Natural killer cell (primary cell): ENCODE measurements around the gene NEK5. TPM values are rescaled to one million over a fixed set of nuclear protein-coding genes. Genes with fewer than 3 reads are reported as not detected.
"Not testable (repeated sequence)": the region's sequence is repeated elsewhere in the genome, so short reads cannot be mapped to it uniquely, and the experiment has no call there.

ENCODE experiments used
- ATAC-seq, 3 donors: fragments of 150-1000 bp in 2 of 3; fragments of 200-7000 bp in 1 of 3; cut with Tn5 transposase; 1 replicate in 1 of 3; 2 replicates in 2 of 3; pipeline ENCODE4 v1.10.0; 2021; ENCODE audit warnings: mild to moderate bottlenecking in 2 of 3, moderate library complexity in 2 of 3
- DNase-seq, 2 donors: peaks; one replicate each; pipeline versions ENCODE4 v3.0.0 to v3.0.0-alpha.2; 2013 to 2021; ENCODE audit warnings: mixed read lengths in 1 of 2
- H3K27ac ChIP-seq: one replicate; pipeline ENCODE4 v1.5.1; 2013; ENCODE audit warnings: mild to moderate bottlenecking, low read length
- H3K27me3 ChIP-seq: one replicate; pipeline ENCODE4 v1.6.1; 2013; ENCODE audit warnings: low read length; ENCODE audit not compliant: control insufficient read depth, insufficient read depth
- H3K36me3 ChIP-seq: one replicate; pipeline ENCODE4 v1.6.1; 2013; ENCODE audit warnings: low read length; ENCODE audit not compliant: control insufficient read depth, insufficient read depth
- H3K4me1 ChIP-seq: one replicate; pipeline ENCODE4 v1.6.1; 2013; ENCODE audit warnings: low read length; ENCODE audit not compliant: control insufficient read depth, insufficient read depth
- H3K4me3 ChIP-seq: one replicate; pipeline ENCODE4 v1.5.1; 2013; ENCODE audit warnings: low read length
- H3K9me3 ChIP-seq: one replicate; pipeline ENCODE4 v1.6.1; 2013; ENCODE audit warnings: low read length; ENCODE audit not compliant: control insufficient read depth, insufficient read depth
- H3K27ac Mint-ChIP-seq, 2 donors: one replicate each; pipeline ENCODE4 v1.8.0; 2022; ENCODE audit warnings: mild to moderate bottlenecking in 2 of 2, mixed read lengths in 2 of 2, moderate library complexity in 1 of 2
- H3K27me3 Mint-ChIP-seq, 2 donors: one replicate each; pipeline ENCODE4 v1.8.0; 2022; ENCODE audit warnings: low read depth in 2 of 2, mixed read lengths in 2 of 2
- H3K36me3 Mint-ChIP-seq: one replicate; pipeline ENCODE4 v1.8.0; 2022; ENCODE audit warnings: mixed read lengths
- H3K4me1 Mint-ChIP-seq, 2 donors: one replicate each; pipeline ENCODE4 v1.8.0; 2022; ENCODE audit warnings: mixed read lengths in 2 of 2
- H3K4me3 Mint-ChIP-seq: one replicate; pipeline ENCODE4 v1.8.0; 2022; ENCODE audit warnings: mild to moderate bottlenecking, moderate library complexity, mixed read lengths
- H3K9me3 Mint-ChIP-seq, 2 donors: one replicate each; pipeline ENCODE4 v1.8.0; 2022; ENCODE audit warnings: mixed read lengths in 2 of 2
- CTCF ChIP-seq: fragments of 200-600 bp; IDR thresholded peaks from one replicate; pipeline ENCODE4 v1.8.0; 2022; ENCODE audit warnings: antibody characterized with exemption
- WGBS: methylation state at CpG from one replicate; pipeline ENCODE4 v1.1.7; 2013; ENCODE audit warnings: missing lambda C conversion rate; ENCODE audit not compliant: insufficient coverage; 5-methylcytosine and 5-hydroxymethylcytosine counted together
- intact Hi-C: fragments of 100-400 bp; cut with micrococcal nuclease; formaldehyde crosslinking; loops from one replicate; pipeline ENCODE4 v1.14.2; 2022
- total RNA-seq, 4 donors: library from RNA; stranded (reverse); fragments of 120-200 nt in 1 of 4; gene quantifications; one replicate each; pipeline versions ENCODE4 v1.2.3 to v1.2.4, GENCODE V29; 2013 to 2022

The NEK5 gene
- total RNA-seq, 3 donors from 2014 or later (not counting 1 experiment from before 2014, with no cell fraction given): 0.13 TPM; not detected in 2

- Histone ChIP-seq H3K4me3 (no peak overlapping the region), H3K27ac (no peak overlapping the region), H3K4me1 (no peaks in the 10 kb centered on the region), H3K27me3 (no peaks in the 10 kb centered on the region), H3K36me3 (no peaks in the 10 kb centered on the region), H3K9me3 (no peaks in the 10 kb centered on the region)
- no peak overlapping the region for H3K27ac Mint-ChIP-seq
- no peak for ATAC-seq
- H3K27me3 Mint-ChIP-seq: peaks cover 0 to 5% of the 10 kb centered on the region in 2 donors
- H3K36me3 Mint-ChIP-seq: no peaks in the 10 kb centered on the region
- no peak for TF ChIP-seq CTCF
- DNase-seq: no peak
- intact Hi-C loops: no loop called here
- no peaks in the 10 kb centered on the region for H3K4me1 Mint-ChIP-seq
- no peaks in the 10 kb centered on the region for H3K9me3 Mint-ChIP-seq
- WGBS: 100% methylated on average over 1 of the region's 1 CpG
- no peak overlapping the region for H3K4me3 Mint-ChIP-seq
Observed at GRCh38 chr13:52105841-52106240, 23.0 kb downstream of the NEK5 start.

GRCh38 chr13:52104624-52105023 is 24.2 kb downstream of the NEK5 start:
- no peaks in the 10 kb centered on the region for H3K4me1 Mint-ChIP-seq
- H3K9me3 Mint-ChIP-seq: no peaks in the 10 kb centered on the region
- Histone ChIP-seq H3K36me3 (no peaks in the 10 kb centered on the region), H3K27me3 (no peaks in the 10 kb centered on the region), H3K4me1 (no peaks in the 10 kb centered on the region), H3K27ac (no peak overlapping the region), H3K9me3 (no peaks in the 10 kb centered on the region), H3K4me3 (no peak overlapping the region)
- no peak for TF ChIP-seq CTCF
- H3K27me3 Mint-ChIP-seq: peaks cover 0 to 2% of the 10 kb centered on the region in 2 donors
- H3K36me3 Mint-ChIP-seq: no peaks in the 10 kb centered on the region
- no CpG with 5 or more reads among the region's 1 CpG for WGBS
- DNase-seq (no peak), ATAC-seq (no peak)
- no peak overlapping the region for H3K27ac Mint-ChIP-seq
- no peak overlapping the region for H3K4me3 Mint-ChIP-seq
- intact Hi-C loops: no loop called here

DNA sequence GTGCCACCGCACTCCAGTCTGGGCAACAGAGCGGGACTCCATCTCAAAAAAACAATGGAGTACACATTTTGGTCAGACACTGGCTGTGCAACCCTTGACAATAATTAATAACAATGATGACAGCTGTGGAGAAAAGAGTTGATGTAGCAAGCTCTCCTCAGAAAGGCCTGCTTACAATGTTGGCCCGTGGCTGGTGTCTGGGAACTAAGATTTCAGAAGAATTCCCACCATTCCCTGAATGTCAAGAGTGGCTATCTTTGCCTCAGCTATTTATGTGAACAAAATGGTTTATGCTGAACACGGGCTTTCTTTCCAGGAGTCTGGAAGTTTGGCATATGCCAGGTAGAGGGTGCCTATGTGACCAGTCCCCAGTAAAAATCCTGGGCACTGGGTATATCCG is 25.5 kb downstream of the NEK5 start:
- no peak for DNase-seq
- H3K4me1 ChIP-seq: no peaks in the 10 kb centered on the region
- Mint-ChIP-seq H3K27me3 (no peaks in the 10 kb centered on the region), H3K9me3 (no peaks in the 10 kb centered on the region), H3K27ac (no peak overlapping the region), H3K4me3 (no peak overlapping the region), H3K4me1 (no peaks in the 10 kb centered on the region), H3K36me3 (no peaks in the 10 kb centered on the region)
- no peak for TF ChIP-seq CTCF
- no peak overlapping the region for H3K4me3 ChIP-seq
- intact Hi-C loops: no loop called here
- WGBS: 89% methylated on average over 5 of the region's 5 CpGs
- no peaks in the 10 kb centered on the region for H3K27me3 ChIP-seq
- H3K27ac ChIP-seq: no peak overlapping the region
- H3K9me3 ChIP-seq: no peaks in the 10 kb centered on the region
- no peaks in the 10 kb centered on the region for H3K36me3 ChIP-seq
- ATAC-seq: no peak

DNA sequence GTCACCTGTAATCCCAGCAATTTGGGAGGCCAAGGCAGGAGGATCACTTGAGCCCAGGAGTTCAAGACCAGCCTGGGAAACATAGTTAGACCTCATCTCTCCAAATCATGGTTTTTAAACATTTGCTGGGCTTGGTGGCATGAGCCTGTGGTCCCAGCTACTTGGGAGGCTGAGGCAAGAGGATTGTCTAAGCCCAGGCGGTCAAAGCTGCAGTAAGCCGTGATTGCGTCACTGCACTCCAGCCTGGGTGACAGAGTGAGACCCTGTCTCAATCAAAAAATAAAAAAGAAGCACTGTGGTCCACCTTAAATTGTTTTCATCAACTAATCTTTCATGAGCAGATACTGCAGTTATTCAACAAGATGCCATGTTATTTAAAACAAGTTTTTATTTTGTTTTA is 26.4 kb downstream of the NEK5 start:
- not testable (repeated sequence) for H3K4me1 Mint-ChIP-seq

More for the DNA sequence above, 26.4 kb downstream of the NEK5 start:
- H3K36me3 ChIP-seq, H3K9me3 ChIP-seq, DNase-seq, H3K27me3 ChIP-seq, H3K4me3 Mint-ChIP-seq, H3K27ac Mint-ChIP-seq, H3K4me1 ChIP-seq, H3K27ac ChIP-seq, H3K27me3 Mint-ChIP-seq, H3K4me3 ChIP-seq, H3K9me3 Mint-ChIP-seq, intact Hi-C loops, H3K36me3 Mint-ChIP-seq, ATAC-seq: not testable (repeated sequence)
- WGBS: 99% methylated on average over 3 of the region's 3 CpGs
